Fibroblast of lung (primary cell): ENCODE results near the gene CPB1.

Source experiments
- EZH2 ChIP-seq: IDR thresholded peaks from 2 replicates; pipeline ENCODE4 v1.5.1; 2012; ENCODE audit warnings: low read length, control low read depth, mild to moderate bottlenecking; ENCODE audit errors: missing control alignments
- TF ChIP-seq, protein P1 (sequence below), 2 donors: IDR thresholded peaks in 1 of 2; conservative IDR thresholded peaks in 1 of 2; 1 replicate in 1 of 2; 2 replicates in 1 of 2; pipeline ENCODE4 v1.5.1; 2011 to 2012; ENCODE audit warnings: low read length in 2 of 2, control low read depth in 1 of 2, inconsistent platforms in 1 of 2, low read depth in 1 of 2, mild to moderate bottlenecking in 1 of 2

DNA sequence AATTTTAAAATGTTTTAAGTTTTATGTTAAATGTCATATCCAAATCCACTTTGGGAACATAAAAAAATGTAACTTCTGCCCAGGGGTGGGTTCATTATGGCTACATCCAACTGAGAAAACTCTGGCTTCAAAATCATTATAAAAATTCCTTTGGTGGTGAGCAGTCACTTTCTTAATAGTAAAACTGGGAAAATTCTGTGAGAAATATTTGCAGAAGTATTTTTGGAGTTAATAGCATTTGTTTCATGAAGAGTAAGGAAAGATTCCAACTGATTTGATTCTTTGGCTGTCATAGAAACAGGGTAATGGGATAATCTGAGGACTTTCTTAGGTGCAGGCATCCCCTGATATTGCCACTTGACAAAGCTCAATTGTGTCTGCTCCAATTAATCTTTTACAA lies 76.3 kb downstream of the CPB1 start:
- no peak for TF ChIP-seq EZH2
- TF ChIP-seq, protein P1, sequence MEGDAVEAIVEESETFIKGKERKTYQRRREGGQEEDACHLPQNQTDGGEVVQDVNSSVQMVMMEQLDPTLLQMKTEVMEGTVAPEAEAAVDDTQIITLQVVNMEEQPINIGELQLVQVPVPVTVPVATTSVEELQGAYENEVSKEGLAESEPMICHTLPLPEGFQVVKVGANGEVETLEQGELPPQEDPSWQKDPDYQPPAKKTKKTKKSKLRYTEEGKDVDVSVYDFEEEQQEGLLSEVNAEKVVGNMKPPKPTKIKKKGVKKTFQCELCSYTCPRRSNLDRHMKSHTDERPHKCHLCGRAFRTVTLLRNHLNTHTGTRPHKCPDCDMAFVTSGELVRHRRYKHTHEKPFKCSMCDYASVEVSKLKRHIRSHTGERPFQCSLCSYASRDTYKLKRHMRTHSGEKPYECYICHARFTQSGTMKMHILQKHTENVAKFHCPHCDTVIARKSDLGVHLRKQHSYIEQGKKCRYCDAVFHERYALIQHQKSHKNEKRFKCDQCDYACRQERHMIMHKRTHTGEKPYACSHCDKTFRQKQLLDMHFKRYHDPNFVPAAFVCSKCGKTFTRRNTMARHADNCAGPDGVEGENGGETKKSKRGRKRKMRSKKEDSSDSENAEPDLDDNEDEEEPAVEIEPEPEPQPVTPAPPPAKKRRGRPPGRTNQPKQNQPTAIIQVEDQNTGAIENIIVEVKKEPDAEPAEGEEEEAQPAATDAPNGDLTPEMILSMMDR (conservative IDR thresholded peaks at IDR 0.05 in 1 of 2, IDR thresholded peaks at IDR 0.05 in 1 of 2; ENCODE audit: low read depth in 1 of 2, low read length in 2 of 2) = no peak
